ENCODE measurements around the gene HYDIN.
"Not testable (repeated sequence)": the region's sequence is repeated elsewhere in the genome, so short reads cannot be mapped to it uniquely, and the experiment has no call there.

The HYDIN gene

GRCh38 chr16:71226229-71227141, 4.0 kb downstream of the HYDIN start:
- in situ Hi-C loops (cut with HindIII; ENCODE audit: low sequenced_read_pairs) = no loop called here

- in situ Hi-C loops (cut with HindIII; ENCODE audit: low sequenced_read_pairs) = no loop called here
Measured at GRCh38 chr16:71225145-71225544, 5.4 kb downstream of the HYDIN start.

GRCh38 chr16:71218306-71218963, 12.1 kb downstream of the HYDIN start:
- in situ Hi-C loops (cut with HindIII; ENCODE audit: low sequenced_read_pairs) = no loop called here

- in situ Hi-C loops (cut with HindIII; ENCODE audit: low sequenced_read_pairs) = no loop called here
Measured at GRCh38 chr16:71217506-71217905, 13.0 kb downstream of the HYDIN start.

GRCh38 chr16:71216714-71217113, 13.8 kb downstream of the HYDIN start:
- in situ Hi-C loops (cut with HindIII; ENCODE audit: low sequenced_read_pairs) = no loop called here

- in situ Hi-C loops (cut with HindIII; ENCODE audit: low sequenced_read_pairs) = no loop called here
Measured at GRCh38 chr16:71214746-71215381, 15.7 kb downstream of the HYDIN start.

- in situ Hi-C loops (cut with HindIII; ENCODE audit: low sequenced_read_pairs) = no loop called here
Measured at GRCh38 chr16:71205482-71206131, 24.9 kb downstream of the HYDIN start.

GRCh38 chr16:71203631-71204030, 26.9 kb downstream of the HYDIN start:
- in situ Hi-C loops (cut with HindIII; ENCODE audit: low sequenced_read_pairs) = no loop called here

- in situ Hi-C loops (cut with HindIII; ENCODE audit: low sequenced_read_pairs) = no loop called here
Measured at GRCh38 chr16:71201556-71201955, 29.0 kb downstream of the HYDIN start.

- in situ Hi-C loops (cut with HindIII; ENCODE audit: low sequenced_read_pairs) = no loop called here
Measured at GRCh38 chr16:71201054-71201453, 29.5 kb downstream of the HYDIN start.

GRCh38 chr16:71198408-71198807, 32.1 kb downstream of the HYDIN start:
- in situ Hi-C loops (cut with HindIII; ENCODE audit: low sequenced_read_pairs) = no loop called here

GRCh38 chr16:71192387-71192786, 38.1 kb downstream of the HYDIN start:
- in situ Hi-C loops (cut with HindIII; ENCODE audit: low sequenced_read_pairs) = no loop called here

GRCh38 chr16:71188956-71189712, 41.4 kb downstream of the HYDIN start:
- in situ Hi-C loops (cut with HindIII; ENCODE audit: low sequenced_read_pairs) = no loop called here

- in situ Hi-C loops (cut with HindIII; ENCODE audit: low sequenced_read_pairs) = no loop called here
Measured at GRCh38 chr16:71185347-71185746, 45.2 kb downstream of the HYDIN start.

GRCh38 chr16:71179569-71179968, 51.0 kb downstream of the HYDIN start:
- in situ Hi-C loops (cut with HindIII; ENCODE audit: low sequenced_read_pairs) = no loop called here

- in situ Hi-C loops (cut with HindIII; ENCODE audit: low sequenced_read_pairs) = no loop called here
Measured at GRCh38 chr16:71172481-71173207, 57.9 kb downstream of the HYDIN start.

- in situ Hi-C loops (cut with HindIII; ENCODE audit: low sequenced_read_pairs) = not testable (repeated sequence)
Measured at GRCh38 chr16:71161007-71161406, 69.5 kb downstream of the HYDIN start.

- in situ Hi-C loops (cut with HindIII; ENCODE audit: low sequenced_read_pairs) = not testable (repeated sequence)
Measured at GRCh38 chr16:71157278-71157677, 73.2 kb downstream of the HYDIN start.

- in situ Hi-C loops (cut with HindIII; ENCODE audit: low sequenced_read_pairs) = not testable (repeated sequence)
Measured at GRCh38 chr16:71153329-71153728, 77.2 kb downstream of the HYDIN start.

GRCh38 chr16:71151654-71152053, 78.9 kb downstream of the HYDIN start:
- in situ Hi-C loops (cut with HindIII; ENCODE audit: low sequenced_read_pairs) = not testable (repeated sequence)

Data from DLD1 (cell line).